Measurements from ENCODE around the gene NOC4L.

Gene NOC4L

DNA sequence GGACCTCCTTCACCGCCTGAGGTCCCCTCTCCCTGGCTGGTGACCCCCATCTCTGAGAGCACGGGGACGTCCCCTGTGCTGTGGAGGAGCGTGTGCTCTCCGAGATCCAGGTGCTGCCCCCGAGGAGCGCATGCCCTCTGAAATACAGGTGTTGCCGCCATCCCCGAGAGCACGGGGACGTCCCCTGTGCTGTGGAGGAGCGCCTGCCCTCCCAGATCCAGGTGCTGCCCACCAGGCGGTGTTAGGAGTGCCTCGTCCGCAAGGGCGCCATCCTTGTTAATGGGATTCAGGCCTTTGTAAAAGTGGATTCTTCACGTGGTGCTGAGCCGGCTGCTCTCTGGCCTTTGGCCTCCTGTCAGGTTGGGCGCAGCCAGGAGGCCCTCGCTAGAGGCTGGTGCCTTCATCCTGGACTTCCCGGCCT is 10.1 kb downstream of the NOC4L start:
- no peak overlapping the region for H3K4me3 ChIP-seq (ENCODE audit: low read depth, low read length)

DNA sequence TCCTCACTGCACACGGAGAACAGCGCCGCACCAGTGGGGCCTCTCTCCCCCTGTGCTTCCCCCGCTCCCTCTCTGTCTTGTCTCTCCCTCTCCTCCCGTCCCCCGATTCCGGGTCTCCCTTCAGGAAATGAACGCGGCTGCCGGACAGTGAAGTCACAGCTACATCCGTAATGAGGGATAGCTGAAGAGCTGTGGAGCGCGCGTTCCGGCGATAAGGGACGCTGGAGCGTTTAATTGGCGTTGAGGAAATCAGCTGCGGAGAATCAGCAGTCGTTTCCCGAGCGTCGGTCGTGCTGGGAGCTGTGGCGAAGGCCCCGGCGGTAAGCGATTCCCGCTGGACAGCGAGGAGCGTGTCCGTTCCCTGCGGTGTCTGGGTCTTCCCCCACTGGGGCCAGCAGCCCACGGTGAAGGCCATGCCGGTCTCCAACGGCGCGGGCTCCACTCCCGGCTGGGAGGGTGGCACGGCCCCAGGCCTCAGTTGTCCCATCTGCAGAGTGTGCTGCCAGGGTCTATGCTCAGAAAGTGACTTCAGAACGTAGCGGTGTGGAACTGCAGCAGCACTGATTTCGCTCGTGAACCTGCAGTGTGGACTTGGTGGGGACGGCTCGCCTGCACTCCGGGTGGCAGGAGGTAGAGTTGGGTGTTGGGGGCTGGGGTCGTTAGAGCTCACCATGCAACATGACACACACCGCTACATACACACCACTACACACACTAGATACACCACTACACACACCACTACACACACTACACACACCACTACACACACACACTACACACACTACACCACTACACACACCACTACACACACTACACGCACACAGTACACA is 10.9 kb downstream of the NOC4L start:
- TF ChIP-seq, protein P1, sequence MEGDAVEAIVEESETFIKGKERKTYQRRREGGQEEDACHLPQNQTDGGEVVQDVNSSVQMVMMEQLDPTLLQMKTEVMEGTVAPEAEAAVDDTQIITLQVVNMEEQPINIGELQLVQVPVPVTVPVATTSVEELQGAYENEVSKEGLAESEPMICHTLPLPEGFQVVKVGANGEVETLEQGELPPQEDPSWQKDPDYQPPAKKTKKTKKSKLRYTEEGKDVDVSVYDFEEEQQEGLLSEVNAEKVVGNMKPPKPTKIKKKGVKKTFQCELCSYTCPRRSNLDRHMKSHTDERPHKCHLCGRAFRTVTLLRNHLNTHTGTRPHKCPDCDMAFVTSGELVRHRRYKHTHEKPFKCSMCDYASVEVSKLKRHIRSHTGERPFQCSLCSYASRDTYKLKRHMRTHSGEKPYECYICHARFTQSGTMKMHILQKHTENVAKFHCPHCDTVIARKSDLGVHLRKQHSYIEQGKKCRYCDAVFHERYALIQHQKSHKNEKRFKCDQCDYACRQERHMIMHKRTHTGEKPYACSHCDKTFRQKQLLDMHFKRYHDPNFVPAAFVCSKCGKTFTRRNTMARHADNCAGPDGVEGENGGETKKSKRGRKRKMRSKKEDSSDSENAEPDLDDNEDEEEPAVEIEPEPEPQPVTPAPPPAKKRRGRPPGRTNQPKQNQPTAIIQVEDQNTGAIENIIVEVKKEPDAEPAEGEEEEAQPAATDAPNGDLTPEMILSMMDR (IDR thresholded peaks at IDR 0.05; ENCODE audit: borderline replicate concordance, insufficient read depth, low read depth, low read length), result no peak
- H3K4me3 ChIP-seq (ENCODE audit: low read depth, low read length), result no peak overlapping the region

More for the DNA sequence above, 10.1 kb downstream of the NOC4L start:
- TF ChIP-seq, protein P1 (IDR thresholded peaks at IDR 0.05; ENCODE audit: borderline replicate concordance, insufficient read depth, low read depth, low read length), result no peak

DNA sequence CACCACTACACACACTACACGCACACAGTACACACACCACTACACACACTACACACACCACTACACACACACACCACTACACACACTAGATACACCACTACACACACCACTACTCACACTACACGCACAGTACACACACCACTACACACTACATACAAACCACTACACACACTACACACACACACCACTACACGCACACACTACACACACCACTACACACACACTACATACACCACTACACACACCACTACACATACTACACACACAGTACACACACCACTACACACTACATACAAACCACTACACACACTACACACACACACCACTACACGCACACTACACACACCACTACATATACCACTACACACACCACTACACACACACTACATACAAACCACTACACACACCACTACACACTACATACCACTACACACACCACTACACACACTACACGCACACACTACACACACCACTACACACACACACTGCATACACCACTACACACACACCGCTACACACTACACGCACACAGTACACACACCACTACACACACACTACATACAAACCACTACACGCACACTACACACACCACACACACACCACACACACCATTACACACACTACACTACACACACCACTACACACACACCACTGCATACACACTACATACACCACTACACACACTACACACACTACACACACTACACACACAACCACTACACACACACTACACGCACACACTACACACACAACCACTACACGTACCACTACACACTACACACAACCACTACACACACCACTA is 11.7 kb downstream of the NOC4L start:
- TF ChIP-seq, protein P1 (IDR thresholded peaks at IDR 0.05; ENCODE audit: borderline replicate concordance, insufficient read depth, low read depth, low read length), result no peak
- no peak overlapping the region for H3K4me3 ChIP-seq (ENCODE audit: low read depth, low read length)

DNA sequence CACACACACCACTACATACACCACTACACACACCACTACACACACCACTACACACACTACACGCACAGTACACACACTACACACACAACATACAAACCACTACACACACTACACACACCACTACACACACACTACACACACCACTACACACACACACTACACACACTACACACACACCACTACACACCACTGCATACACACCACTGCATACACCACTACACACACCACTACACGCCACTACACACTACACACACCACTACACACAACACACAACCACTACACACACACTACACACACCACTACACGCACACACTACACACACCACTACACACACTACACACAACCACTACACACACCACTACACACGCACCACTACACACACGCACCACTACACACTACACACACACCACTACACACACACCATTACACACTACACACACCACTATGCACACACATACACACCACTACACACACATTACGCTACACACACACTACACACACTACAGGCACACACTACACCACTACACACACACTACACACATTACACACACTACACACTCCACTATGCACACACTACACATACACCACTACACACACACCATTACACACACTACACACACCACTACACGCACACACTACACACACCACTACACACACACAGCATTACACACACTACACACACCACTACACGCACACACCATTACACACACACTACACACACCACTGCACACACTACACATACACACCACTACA is 12.5 kb downstream of the NOC4L start:
- TF ChIP-seq, protein P1 (IDR thresholded peaks at IDR 0.05; ENCODE audit: borderline replicate concordance, insufficient read depth, low read depth, low read length), result no peak
- H3K4me3 ChIP-seq (ENCODE audit: low read depth, low read length), result no peak overlapping the region

DNA sequence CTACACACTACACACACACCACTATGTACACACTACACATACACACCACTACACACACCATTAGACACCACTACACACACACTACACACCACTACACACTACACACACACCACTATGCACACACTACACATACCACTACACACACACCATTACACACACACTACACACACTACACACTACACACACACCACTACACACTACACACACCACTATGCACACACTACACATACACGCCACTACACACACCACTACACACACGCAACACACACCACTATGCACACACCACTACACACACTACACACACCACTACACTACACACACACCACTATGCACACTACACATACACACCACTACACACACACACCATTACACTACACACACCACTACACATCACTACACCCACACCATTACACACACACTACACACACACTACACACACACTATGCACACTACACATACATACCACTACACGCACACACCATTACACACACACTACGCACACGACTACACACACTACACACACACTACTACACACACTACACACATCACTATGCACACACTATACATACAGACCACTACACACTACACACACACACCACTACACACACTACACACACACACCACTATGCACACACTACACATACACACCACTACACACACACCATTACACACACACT is 13.6 kb downstream of the NOC4L start:
- no peak overlapping the region for H3K4me3 ChIP-seq (ENCODE audit: low read depth, low read length)
- TF ChIP-seq, protein P1 (IDR thresholded peaks at IDR 0.05; ENCODE audit: borderline replicate concordance, insufficient read depth, low read depth, low read length), result no peak

DNA sequence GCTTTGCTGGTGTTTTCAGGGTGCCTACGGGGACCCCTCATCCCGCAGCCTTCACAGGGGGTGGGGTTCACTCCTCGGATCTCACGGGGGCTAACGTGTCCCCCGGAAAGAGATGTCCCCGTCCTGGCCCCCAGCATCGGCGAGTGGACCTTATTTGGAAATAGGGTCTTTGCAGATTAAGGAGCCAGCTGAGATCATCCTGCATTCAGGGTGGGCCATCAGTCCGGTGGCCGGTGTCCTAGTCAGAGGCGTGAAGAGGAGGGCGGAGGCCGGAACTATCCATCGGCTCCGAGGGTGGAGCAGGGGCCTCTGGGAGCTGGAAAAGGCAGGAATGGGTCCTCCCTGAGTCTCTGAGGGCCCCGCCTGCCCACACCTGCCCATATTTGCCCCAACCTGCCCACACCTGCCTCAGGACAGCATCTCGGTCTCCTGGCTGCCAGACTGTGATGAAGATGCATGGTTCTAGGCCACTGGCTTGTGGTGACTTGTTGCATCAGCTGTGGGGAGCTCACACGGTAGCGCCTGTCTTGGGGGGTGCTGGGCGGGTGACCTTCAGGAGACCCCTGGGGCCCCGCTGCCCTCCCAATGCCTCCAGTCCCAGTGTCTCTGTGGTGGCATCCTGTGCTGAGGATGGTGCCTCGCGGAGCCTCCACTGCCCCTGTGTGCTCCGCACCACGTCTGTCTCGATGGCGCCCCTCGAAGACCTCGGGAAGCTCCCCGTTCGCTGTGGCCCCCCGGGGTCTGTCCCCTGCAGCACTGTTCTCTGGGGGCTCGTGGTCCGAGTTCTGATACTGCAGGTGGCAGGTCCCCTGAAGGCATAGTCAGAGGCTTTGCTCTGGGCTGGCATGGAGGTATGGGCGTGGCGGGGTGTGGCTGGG is 14.7 kb downstream of the NOC4L start:
- TF ChIP-seq, protein P1 (IDR thresholded peaks at IDR 0.05; ENCODE audit: borderline replicate concordance, insufficient read depth, low read depth, low read length), result no peak
- no peak overlapping the region for H3K4me3 ChIP-seq (ENCODE audit: low read depth, low read length)
